Stimulated activated CD4-positive, alpha-beta T cell treated with anti-CD3 and anti-CD28 coated beads, Interleukin-4, amount 100 ng/mL, for 24 hours (primary cell): Measurements from ENCODE around the gene TRAPPC14.

Source experiments
- DNase-seq: peaks from one replicate; pipeline ENCODE4 v3.0.0-alpha.2; 2020

Gene TRAPPC14

GRCh38 chr7:100173806-100174495 lies 15.4 kb upstream of the TRAPPC14 start:
- DNase-seq: no peak

GRCh38 chr7:100171840-100172239 lies 13.3 kb upstream of the TRAPPC14 start:
- DNase-seq: no peak

- no peak for DNase-seq
Observed at GRCh38 chr7:100171087-100171681, 12.7 kb upstream of the TRAPPC14 start.

GRCh38 chr7:100170101-100170897 lies 11.8 kb upstream of the TRAPPC14 start:
- no peak for DNase-seq

GRCh38 chr7:100169147-100169850 lies 10.8 kb upstream of the TRAPPC14 start:
- no peak for DNase-seq

- no peak for DNase-seq
Observed at GRCh38 chr7:100167912-100168323, 9.4 kb upstream of the TRAPPC14 start.

GRCh38 chr7:100166970-100167911 lies 8.7 kb upstream of the TRAPPC14 start:
- DNase-seq: no peak

- DNase-seq: no peak
Observed at GRCh38 chr7:100166317-100166940, 7.9 kb upstream of the TRAPPC14 start.

- no peak for DNase-seq
Observed at GRCh38 chr7:100163871-100164270, 5.3 kb upstream of the TRAPPC14 start.

- no peak for DNase-seq
Observed at GRCh38 chr7:100163006-100163531, 4.5 kb upstream of the TRAPPC14 start.

GRCh38 chr7:100160067-100160466 lies 1.5 kb upstream of the TRAPPC14 start:
- no peak for DNase-seq

GRCh38 chr7:100159099-100159623 lies 638 bp upstream of the TRAPPC14 start:
- no peak for DNase-seq

- no peak for DNase-seq
Observed at GRCh38 chr7:100157334-100158228, 942 bp downstream of the TRAPPC14 start.

GRCh38 chr7:100157069-100157333 lies 1.5 kb downstream of the TRAPPC14 start:
- no peak for DNase-seq

- no peak for DNase-seq
Observed at GRCh38 chr7:100156331-100157068, 2.0 kb downstream of the TRAPPC14 start.

- no peak for DNase-seq
Observed at GRCh38 chr7:100155553-100156317, 2.8 kb downstream of the TRAPPC14 start.

- DNase-seq: no peak
Observed at GRCh38 chr7:100154651-100155491, 3.7 kb downstream of the TRAPPC14 start.
